Neural progenitor cell (in vitro differentiated cells): ENCODE results near the gene NDEL1. TPM values are rescaled to one million over a fixed set of nuclear protein-coding genes. Genes with fewer than 3 reads are reported as not detected.

Experiments
- DNase-seq: peaks from one replicate; pipeline ENCODE4 v3.0.0-alpha.2; 2016; ENCODE audit warnings: low spot score
- H2AFZ ChIP-seq: fragments of 200-600 bp; sonication (generic); replicated peaks from 2 replicates; pipeline ENCODE4 v1.6.1; 2016; ENCODE audit warnings: antibody characterized with exemption
- H3F3A ChIP-seq: fragments of 200-600 bp; sonication (generic); 2 replicates; pipeline ENCODE4 v1.6.1; 2016; ENCODE audit warnings: antibody characterized with exemption, low read depth
- H3K27ac ChIP-seq: fragments of 200-600 bp; sonication (generic); 2 replicates; pipeline ENCODE4 v1.5.1; 2016; ENCODE audit warnings: mild to moderate bottlenecking
- H3K27me3 ChIP-seq: fragments of 200-600 bp; sonication (generic); 2 replicates; pipeline ENCODE4 v1.6.1; 2016; ENCODE audit warnings: mild to moderate bottlenecking, moderate library complexity
- H3K36me3 ChIP-seq: fragments of 200-600 bp; sonication (generic); 2 replicates; pipeline ENCODE4 v1.5.1; 2016
- H3K4me1 ChIP-seq: fragments of 200-600 bp; sonication (generic); 2 replicates; pipeline ENCODE4 v1.6.1; 2016; ENCODE audit warnings: mixed run types
- H3K4me2 ChIP-seq: fragments of 200-600 bp; sonication (generic); 2 replicates; pipeline ENCODE4 v1.6.1; 2016
- H3K4me3 ChIP-seq: fragments of 200-600 bp; sonication (generic); 2 replicates; pipeline ENCODE4 v1.5.1; 2016
- H3K79me2 ChIP-seq: fragments of 200-600 bp; sonication (generic); 2 replicates; pipeline ENCODE4 v1.6.1; 2016; ENCODE audit warnings: low read depth
- H3K9ac ChIP-seq: fragments of 200-600 bp; sonication (generic); 2 replicates; pipeline ENCODE4 v1.6.1; 2016
- H3K9me3 ChIP-seq: fragments of 200-600 bp; sonication (generic); 2 replicates; pipeline ENCODE4 v1.5.1; 2016; ENCODE audit warnings: low read depth
- H4K20me1 ChIP-seq: fragments of 200-600 bp; sonication (generic); 2 replicates; pipeline ENCODE4 v1.6.1; 2016; ENCODE audit warnings: low read depth
- H3K27ac Mint-ChIP-seq: 3 replicates; pipeline ENCODE4 v1.8.0; 2021; ENCODE audit warnings: mixed read lengths
- H3K27me3 Mint-ChIP-seq: 2 replicates; pipeline ENCODE4 v1.8.0; 2022; ENCODE audit warnings: low read depth, mild to moderate bottlenecking, inconsistent platforms, moderate library complexity, mixed read lengths; ENCODE audit not compliant: insufficient read depth
- H3K36me3 Mint-ChIP-seq: 3 replicates; pipeline ENCODE4 v1.8.0; 2021; ENCODE audit warnings: mixed read lengths
- H3K4me1 Mint-ChIP-seq: 3 replicates; pipeline ENCODE4 v1.8.0; 2021; ENCODE audit warnings: mixed read lengths
- H3K4me3 Mint-ChIP-seq: 3 replicates; pipeline ENCODE4 v1.8.0; 2021; ENCODE audit warnings: mild to moderate bottlenecking, moderate library complexity, mixed read lengths
- H3K9me3 Mint-ChIP-seq: 3 replicates; pipeline ENCODE4 v1.8.0; 2020; ENCODE audit warnings: mixed read lengths
- CTCF ChIP-seq: fragments of 200-600 bp; sonication (generic); IDR thresholded peaks from 2 replicates; pipeline ENCODE4 v1.5.1; 2017; ENCODE audit warnings: antibody characterized with exemption, mild to moderate bottlenecking
- EZH2 ChIP-seq: fragments of 200-600 bp; sonication (generic); IDR thresholded peaks from 2 replicates; pipeline ENCODE4 v1.6.1; 2017; ENCODE audit warnings: antibody characterized with exemption, mild to moderate bottlenecking, moderate library complexity
- EZH2phosphoT487 ChIP-seq: fragments of 200-600 bp; sonication (generic); IDR thresholded peaks from 2 replicates; pipeline ENCODE4 v1.6.1; 2017; ENCODE audit warnings: antibody characterized with exemption
- small RNA-seq: library from RNA; depleted of rRNA; stranded (forward); fragments of <200 nt; gene quantifications from one replicate; pipeline ENCODE3, GENCODE V24; 2015
- total RNA-seq: library from RNA; depleted of rRNA; stranded (reverse); fragments of >200 nt; gene quantifications from 2 replicates; pipeline ENCODE4 v1.2.3, GENCODE V29; 2015; ENCODE audit warnings: low replicate concordance

The NDEL1 gene
- total RNA-seq, 1 donor from 2014 or later: 26.9 TPM

- Histone ChIP-seq H3K27me3 (no peaks in the 10 kb centered on the region), H3K4me2 (no peak overlapping the region), H3K4me3 (no peak overlapping the region), H3K4me1 (no peaks in the 10 kb centered on the region), H3F3A (no peaks in the 10 kb centered on the region), H3K9me3 (no peaks in the 10 kb centered on the region), H3K36me3 (peaks cover 28% of the 10 kb centered on the region), H4K20me1 (no peaks in the 10 kb centered on the region), H3K9ac (no peak overlapping the region), H2AFZ (no peak overlapping the region), H3K27ac (no peak overlapping the region), H3K79me2 (no peaks in the 10 kb centered on the region)
- no peaks in the 10 kb centered on the region for H3K9me3 Mint-ChIP-seq
- peaks cover 50% of the 10 kb centered on the region for H3K36me3 Mint-ChIP-seq
- no peak overlapping the region for H3K4me3 Mint-ChIP-seq
- H3K4me1 Mint-ChIP-seq: no peaks in the 10 kb centered on the region
- peaks cover 2% of the 10 kb centered on the region for H3K27me3 Mint-ChIP-seq
- DNase-seq: no peak
- no peak for TF ChIP-seq CTCF
- no peak for TF ChIP-seq EZH2
- TF ChIP-seq EZH2phosphoT487: no peak
- peak overlapping the region; percentile 20 for H3K27ac Mint-ChIP-seq
Observed at GRCh38 chr17:8514801-8515200, 79.1 kb downstream of the NDEL1 start.

Small RNA genes within 50 kb of the gene (small RNA-seq; reads per million reads assigned to genes)
- not detected for gene RNU7-43P

Other genes starting within 250 kb of the NDEL1 start
- gene BORCS6, start 245.7 kb upstream of the NDEL1 start, total RNA-seq: 0.71 and 4.1 TPM in 2 replicates
- 149 and 156 TPM in 2 replicates for gene AURKB, start 225.3 kb upstream of the NDEL1 start, total RNA-seq
- 6.4 and 10.4 TPM in 2 replicates for gene CTC1, start 187.8 kb upstream of the NDEL1 start, total RNA-seq
- 64.6 and 83.5 TPM in 2 replicates for gene PFAS, start 186.6 kb upstream of the NDEL1 start, total RNA-seq
- 11.9 and 19.9 TPM in 2 replicates for gene RANGRF, start 147.2 kb upstream of the NDEL1 start, total RNA-seq
- 0.67 and 1.1 TPM in 2 replicates for gene SLC25A35, start 140.5 kb upstream of the NDEL1 start, total RNA-seq
- gene ARHGEF15, start 125.6 kb upstream of the NDEL1 start, total RNA-seq: 0.07 and 0.50 TPM in 2 replicates
- gene ODF4, start 96.0 kb upstream of the NDEL1 start, total RNA-seq: not detected in 2 replicates
- 5,403 and 8,768 TPM in 2 replicates for gene RPL26, start 52.7 kb upstream of the NDEL1 start, total RNA-seq
- gene RNF222, start 38.1 kb upstream of the NDEL1 start, total RNA-seq: not detected in 2 replicates
- 160 and 213 TPM in 2 replicates for gene MYH10, start 194.8 kb downstream of the NDEL1 start, total RNA-seq